H9 (cell line): ENCODE measurements around the gene ATP8A1. TPM values are rescaled to one million over a fixed set of nuclear protein-coding genes. Genes with fewer than 3 reads are reported as not detected.

Source experiments
- DNase-seq: peaks from one replicate; pipeline ENCODE4 v3.0.0-alpha.2; 2017
- H2AFZ ChIP-seq: one replicate; pipeline ENCODE4 v1.6.1; 2013; ENCODE audit warnings: mild to moderate bottlenecking, low read length, control low read depth, moderate library complexity
- H2AK5ac ChIP-seq: 2 replicates; pipeline ENCODE4 v1.6.1; 2013; ENCODE audit warnings: low read length, control low read depth, mixed read lengths; ENCODE audit not compliant: insufficient read length
- H2BK120ac ChIP-seq: one replicate; pipeline ENCODE4 v1.6.1; 2013; ENCODE audit warnings: low read depth, mild to moderate bottlenecking, low read length, control low read depth, inconsistent platforms; ENCODE audit not compliant: poor library complexity, severe bottlenecking
- H2BK12ac ChIP-seq: 2 replicates; pipeline ENCODE4 v1.6.1; 2013; ENCODE audit warnings: low read length, control low read depth, mixed read lengths, low read depth; ENCODE audit not compliant: insufficient read length
- H2BK15ac ChIP-seq: 2 replicates; pipeline ENCODE4 v1.6.1; 2013; ENCODE audit warnings: low read depth, low read length, control low read depth
- H2BK20ac ChIP-seq: one replicate; pipeline ENCODE4 v1.6.1; 2013; ENCODE audit warnings: low read depth, mild to moderate bottlenecking, low read length, control low read depth, inconsistent platforms; ENCODE audit not compliant: poor library complexity, severe bottlenecking
- H2BK5ac ChIP-seq: 2 replicates; pipeline ENCODE4 v1.6.1; 2013; ENCODE audit warnings: low read length, control low read depth, mixed read lengths; ENCODE audit not compliant: insufficient read length
- H3K14ac ChIP-seq: 2 replicates; pipeline ENCODE4 v1.6.1; 2013; ENCODE audit warnings: low read length, control low read depth; ENCODE audit not compliant: insufficient read depth
- H3K18ac ChIP-seq: 2 replicates; pipeline ENCODE4 v1.6.1; 2013; ENCODE audit warnings: low read depth, mild to moderate bottlenecking, mixed read lengths, low read length, control low read depth; ENCODE audit not compliant: insufficient read length
- H3K23ac ChIP-seq: 2 replicates; pipeline ENCODE4 v1.6.1; 2013; ENCODE audit warnings: low read length, control low read depth, mixed read lengths, low read depth; ENCODE audit not compliant: insufficient read length
- H3K23me2 ChIP-seq: 2 replicates; pipeline ENCODE4 v1.6.1; 2013; ENCODE audit warnings: low read depth, mild to moderate bottlenecking, mixed read lengths, low read length, control low read depth; ENCODE audit not compliant: insufficient read length, poor library complexity, severe bottlenecking
- H3K27ac ChIP-seq: 2 replicates; pipeline ENCODE4 v1.5.1; 2013; ENCODE audit warnings: low read length, control low read depth, mixed read lengths, low read depth; ENCODE audit not compliant: insufficient read length
- H3K27me3 ChIP-seq: 2 replicates; pipeline ENCODE4 v1.6.1; 2013; ENCODE audit warnings: low read length, control low read depth, inconsistent platforms; ENCODE audit not compliant: insufficient read depth
- H3K4ac ChIP-seq: 2 replicates; pipeline ENCODE4 v1.6.1; 2013; ENCODE audit warnings: low read depth, mild to moderate bottlenecking, control low read depth, inconsistent platforms, low read length, moderate library complexity
- H3K4me1 ChIP-seq: 2 replicates; pipeline ENCODE4 v1.6.1; 2013; ENCODE audit warnings: low read length, control low read depth, inconsistent platforms; ENCODE audit not compliant: insufficient read depth
- H3K4me2 ChIP-seq: 2 replicates; pipeline ENCODE4 v1.6.1; 2013; ENCODE audit warnings: low read length, control low read depth, mixed read lengths; ENCODE audit not compliant: insufficient read length, insufficient read depth
- H3K56ac ChIP-seq: 2 replicates; pipeline ENCODE4 v1.6.1; 2013; ENCODE audit warnings: low read depth, mild to moderate bottlenecking, mixed read lengths, low read length, control low read depth; ENCODE audit not compliant: insufficient read length
- H3K79me1 ChIP-seq: 2 replicates; pipeline ENCODE4 v1.6.1; 2013; ENCODE audit warnings: low read depth, mild to moderate bottlenecking, moderate library complexity, low read length, control low read depth, inconsistent platforms; ENCODE audit not compliant: insufficient read depth, poor library complexity, severe bottlenecking
- H3K79me2 ChIP-seq: 2 replicates; pipeline ENCODE4 v1.6.1; 2013; ENCODE audit warnings: low read length, control low read depth, inconsistent platforms; ENCODE audit not compliant: insufficient read depth
- H3K9ac ChIP-seq: 2 replicates; pipeline ENCODE4 v1.6.1; 2013; ENCODE audit warnings: low read length, control low read depth, mixed read lengths; ENCODE audit not compliant: insufficient read length; ENCODE audit errors: extremely low read depth
- H3K9me3 ChIP-seq: one replicate; pipeline ENCODE4 v1.6.1; 2013; ENCODE audit warnings: low read depth, low read length, inconsistent platforms; ENCODE audit not compliant: control insufficient read depth
- H3T11ph ChIP-seq: one replicate; pipeline ENCODE4 v1.6.1; 2013; ENCODE audit warnings: mild to moderate bottlenecking, low read length, control low read depth, inconsistent platforms
- H4K20me1 ChIP-seq: one replicate; pipeline ENCODE4 v1.6.1; 2013; ENCODE audit not compliant: control insufficient read depth, insufficient read length, insufficient read depth
- H4K5ac ChIP-seq: 2 replicates; pipeline ENCODE4 v1.6.1; 2013; ENCODE audit warnings: low read depth, mild to moderate bottlenecking, mixed read lengths, low read length, control low read depth; ENCODE audit not compliant: insufficient read length
- H4K8ac ChIP-seq: replicated peaks from 2 replicates; pipeline ENCODE4 v1.6.1; 2013; ENCODE audit warnings: low read length, control low read depth, mixed read lengths, low read depth; ENCODE audit not compliant: insufficient read length
- H4K91ac ChIP-seq: 2 replicates; pipeline ENCODE4 v1.6.1; 2013; ENCODE audit warnings: low read depth, mild to moderate bottlenecking, moderate library complexity, mixed read lengths, low read length, control low read depth; ENCODE audit not compliant: insufficient read length
- H3K27ac Mint-ChIP-seq, 3 experiments: 2 replicates in 2 of 3; 3 replicates in 1 of 3; pipeline ENCODE4 v1.8.0; 2020 to 2021; ENCODE audit warnings: mixed read lengths in 3 of 3, mild to moderate bottlenecking in 1 of 3, moderate library complexity in 1 of 3
- H3K27me3 Mint-ChIP-seq: 2 replicates; pipeline ENCODE4 v1.8.0; 2021; ENCODE audit warnings: low read depth, mild to moderate bottlenecking, moderate library complexity, mixed read lengths
- H3K36me3 Mint-ChIP-seq, 3 experiments: 2 replicates in 2 of 3; 3 replicates in 1 of 3; pipeline ENCODE4 v1.8.0; 2020 to 2021; ENCODE audit warnings: low read depth in 3 of 3, mixed read lengths in 3 of 3; ENCODE audit not compliant: insufficient read depth in 1 of 3
- H3K4me1 Mint-ChIP-seq, 2 experiments: 2 replicates each; pipeline ENCODE4 v1.8.0; 2020; ENCODE audit warnings: mixed read lengths in 2 of 2
- H3K4me3 Mint-ChIP-seq, 2 experiments: 2 replicates in 1 of 2; 3 replicates in 1 of 2; pipeline ENCODE4 v1.8.0; 2020 to 2021; ENCODE audit warnings: mild to moderate bottlenecking in 2 of 2, mixed read lengths in 2 of 2, moderate library complexity in 1 of 2
- H3K9me3 Mint-ChIP-seq, 2 experiments: 2 replicates in 1 of 2; 3 replicates in 1 of 2; pipeline ENCODE4 v1.8.0; 2020; ENCODE audit warnings: mild to moderate bottlenecking in 2 of 2, mixed read lengths in 2 of 2, moderate library complexity in 1 of 2
- CTCF ChIP-seq: fragments of 200-600 bp; sonication (generic); conservative IDR thresholded peaks from 3 replicates; pipeline ENCODE4 v1.8.0; 2021; ENCODE audit warnings: antibody characterized with exemption, mild to moderate bottlenecking
- WGBS: extraction: QIAGEN DNeasy Blood & Tissue Kit; methylation state at CpG from one replicate; pipeline ENCODE4 v1.1.7; 2013; ENCODE audit warnings: missing lambda C conversion rate, low lambda C conversion rate, mixed read lengths; ENCODE audit not compliant: insufficient read length; ENCODE audit errors: extremely low coverage; 5-methylcytosine and 5-hydroxymethylcytosine counted together
- total RNA-seq: library from RNA; stranded (reverse); gene quantifications from 2 replicates; pipeline ENCODE4 v1.2.1, GENCODE V29; 2021

The ATP8A1 gene
- total RNA-seq, 1 experiment from 2014 or later = 5.1 TPM

GRCh38 chr4:42649870-42650269 lies 7.0 kb downstream of the ATP8A1 start:
- no peak for TF ChIP-seq CTCF
- DNase-seq = no peak
- H3K9me3 Mint-ChIP-seq = peaks cover 5 to 20% of the 10 kb centered on the region in 2 experiments; a peak in 4 of 5 replicates
- Histone ChIP-seq H3T11ph (no peak overlapping the region), H3K27me3 (no peaks in the 10 kb centered on the region), H3K14ac (no peak overlapping the region), H3K4ac (no peak overlapping the region), H4K8ac (no peak overlapping the region), H2BK20ac (no peak overlapping the region), H2BK15ac (no peak overlapping the region), H2AK5ac (no peak overlapping the region), H3K18ac (no peak overlapping the region), H2BK120ac (no peak overlapping the region), H2AFZ (no peak overlapping the region), H3K9me3 (no peaks in the 10 kb centered on the region), H3K23ac (no peak overlapping the region), H4K5ac (no peak overlapping the region), H3K9ac (no peak overlapping the region), H3K27ac (no peak overlapping the region), H3K79me1 (no peaks in the 10 kb centered on the region), H4K20me1 (no peaks in the 10 kb centered on the region), H3K56ac (no peak overlapping the region), H2BK5ac (no peak overlapping the region), H3K23me2 (no peaks in the 10 kb centered on the region), H3K4me1 (no peaks in the 10 kb centered on the region), H3K4me2 (no peak overlapping the region), H4K91ac (no peak overlapping the region), H3K79me2 (no peaks in the 10 kb centered on the region), H2BK12ac (no peak overlapping the region)
- peaks cover 6 to 17% of the 10 kb centered on the region in 2 experiments; a peak in 3 of 4 replicates for H3K4me1 Mint-ChIP-seq
- peaks cover 5% of the 10 kb centered on the region for H3K27me3 Mint-ChIP-seq
- no CpG with 5 or more reads among the region's 4 CpGs for WGBS
- H3K4me3 Mint-ChIP-seq = no peak overlapping the region
- no peak overlapping the region for H3K27ac Mint-ChIP-seq
- peaks cover 2 to 26% (median 22%) of the 10 kb centered on the region in 3 experiments for H3K36me3 Mint-ChIP-seq
